COLO829 (cell line): ENCODE data around the gene PFDN1.
A peak's percentile ranks its signal among the peaks of the same experiment; 100 is the strongest.

Experiments used
- DNase-seq: peaks from one replicate; pipeline ENCODE4 v3.0.0; 2012; ENCODE audit warnings: low spot score

PFDN1 gene

GRCh38 chr5:140259500-140259899 lies 43.4 kb downstream of the PFDN1 start:
- DNase-seq = no peak

- DNase-seq = no peak
These were observed 44.0 kb downstream of the PFDN1 start for GRCh38 chr5:140258873-140259272.

- no peak for DNase-seq
These were observed 44.9 kb downstream of the PFDN1 start for GRCh38 chr5:140258016-140258415.

GRCh38 chr5:140256726-140257125 lies 46.2 kb downstream of the PFDN1 start:
- no peak for DNase-seq

GRCh38 chr5:140255460-140256157 lies 47.3 kb downstream of the PFDN1 start:
- DNase-seq = no peak

- DNase-seq = no peak
These were observed 48.9 kb downstream of the PFDN1 start for GRCh38 chr5:140253985-140254384.

GRCh38 chr5:140252470-140253126 lies 50.3 kb downstream of the PFDN1 start:
- no peak for DNase-seq

GRCh38 chr5:140251527-140251973 lies 51.4 kb downstream of the PFDN1 start:
- peak; percentile 20 for DNase-seq

GRCh38 chr5:140250386-140250785 lies 52.5 kb downstream of the PFDN1 start:
- DNase-seq = no peak

GRCh38 chr5:140249536-140249935 lies 53.4 kb downstream of the PFDN1 start:
- no peak for DNase-seq

GRCh38 chr5:140248414-140248813 lies 54.5 kb downstream of the PFDN1 start:
- DNase-seq = no peak

GRCh38 chr5:140246378-140247122 lies 56.4 kb downstream of the PFDN1 start:
- no peak for DNase-seq

- DNase-seq = no peak
These were observed 57.0 kb downstream of the PFDN1 start for GRCh38 chr5:140245926-140246325.

- DNase-seq = no peak
These were observed 57.6 kb downstream of the PFDN1 start for GRCh38 chr5:140245341-140245740.

- peak; percentile 26 for DNase-seq
These were observed 58.3 kb downstream of the PFDN1 start for GRCh38 chr5:140244525-140245025.

GRCh38 chr5:140243706-140244250 lies 59.1 kb downstream of the PFDN1 start:
- DNase-seq = no peak

- DNase-seq = no peak
These were observed 59.9 kb downstream of the PFDN1 start for GRCh38 chr5:140242890-140243585.

GRCh38 chr5:140242099-140242498 lies 60.8 kb downstream of the PFDN1 start:
- DNase-seq = no peak

GRCh38 chr5:140240987-140241706 lies 61.8 kb downstream of the PFDN1 start:
- peak; percentile 68 for DNase-seq

GRCh38 chr5:140239939-140240700 lies 62.8 kb downstream of the PFDN1 start:
- no peak for DNase-seq
